Smooth muscle cell (in vitro differentiated cells): ENCODE measurements around the gene UBAC1. TPM values are rescaled to one million over a fixed set of nuclear protein-coding genes. Genes with fewer than 3 reads are reported as not detected.

Source experiments
- DNase-seq: peaks from one replicate; lab custom pipeline; 2025; ENCODE audit not compliant: unreplicated experiment; lab: John Stamatoyannopoulos, UW
- H2AFZ ChIP-seq: fragments of 200-600 bp; sonication (generic); 2 replicates; pipeline ENCODE4 v1.6.0; 2016; ENCODE audit warnings: antibody characterized with exemption, low read depth, mild to moderate bottlenecking
- H3F3A ChIP-seq: fragments of 200-600 bp; sonication (generic); 2 replicates; pipeline ENCODE4 v1.6.0; 2017; ENCODE audit warnings: antibody characterized with exemption, low read depth
- H3K27ac ChIP-seq: fragments of 200-600 bp; sonication (generic); 2 replicates; pipeline ENCODE4 v1.5.1; 2016; ENCODE audit warnings: low read depth, mild to moderate bottlenecking
- H3K27me3 ChIP-seq: fragments of 200-600 bp; sonication (generic); 2 replicates; pipeline ENCODE4 v1.6.1; 2016; ENCODE audit warnings: low read depth, mild to moderate bottlenecking
- H3K36me3 ChIP-seq: fragments of 200-600 bp; sonication (generic); 2 replicates; pipeline ENCODE4 v1.5.1; 2016; ENCODE audit warnings: low read depth
- H3K4me1 ChIP-seq: fragments of 200-600 bp; sonication (generic); 2 replicates; pipeline ENCODE4 v1.5.1; 2016; ENCODE audit warnings: low read depth
- H3K4me2 ChIP-seq: fragments of 200-600 bp; sonication (generic); 2 replicates; pipeline ENCODE4 v1.6.0; 2016; ENCODE audit warnings: mild to moderate bottlenecking
- H3K4me3 ChIP-seq: fragments of 200-600 bp; sonication (generic); 2 replicates; pipeline ENCODE4 v1.5.1; 2016; ENCODE audit warnings: mild to moderate bottlenecking
- H3K79me2 ChIP-seq: fragments of 200-600 bp; sonication (generic); 2 replicates; pipeline ENCODE4 v1.6.0; 2016; ENCODE audit warnings: low read depth, mild to moderate bottlenecking
- H3K9ac ChIP-seq: fragments of 200-600 bp; sonication (generic); 2 replicates; pipeline ENCODE4 v1.6.0; 2016; ENCODE audit warnings: low read depth
- H3K9me3 ChIP-seq: fragments of 200-600 bp; sonication (generic); replicated peaks from 2 replicates; pipeline ENCODE4 v1.5.1; 2016; ENCODE audit warnings: low read depth
- H4K20me1 ChIP-seq: fragments of 200-600 bp; sonication (generic); 2 replicates; pipeline ENCODE4 v1.6.0; 2016; ENCODE audit warnings: low read depth
- CTCF ChIP-seq: fragments of 200-600 bp; sonication (generic); IDR thresholded peaks from 2 replicates; pipeline ENCODE4 v1.5.1; 2017; ENCODE audit warnings: borderline replicate concordance, mild to moderate bottlenecking, antibody characterized with exemption; ENCODE audit not compliant: insufficient read depth, poor library complexity, severe bottlenecking
- WGBS: methylation state at CpG from one replicate; pipeline ENCODE4 v1.1.7; 2016; ENCODE audit warnings: low lambda C conversion rate; 5-methylcytosine and 5-hydroxymethylcytosine counted together
- polyA plus RNA-seq: library from polyadenylated mRNA; unstranded; fragments of >200 nt; fragmentation: Nextera tagmentation; extraction: Ambion mirVana; gene quantifications from 2 replicates; pipeline ENCODE4 v1.2.1, GENCODE V29; 2016
- total RNA-seq: library from RNA; depleted of rRNA; stranded (reverse); fragments of >200 nt; gene quantifications from 2 replicates; pipeline ENCODE4 v1.2.3, GENCODE V29; 2014

UBAC1 gene
- total and polyA plus RNA-seq, 2 experiments from 2014 or later, result 35.3 to 43.5 TPM

- H3F3A ChIP-seq, result peaks cover 19% of the 10 kb centered on the region
- H3K79me2 ChIP-seq, result peaks cover 78% of the 10 kb centered on the region
- 83% methylated on average over 12 of the region's 12 CpGs for WGBS
- no peak overlapping the region for H3K9ac ChIP-seq
- H2AFZ ChIP-seq, result no peak overlapping the region
- H3K4me2 ChIP-seq, result no peak overlapping the region
- H3K4me3 ChIP-seq, result no peak overlapping the region
- no peaks in the 10 kb centered on the region for H3K27me3 ChIP-seq
- no peak for DNase-seq
- TF ChIP-seq CTCF, result no peak
- peaks cover 87% of the 10 kb centered on the region for H4K20me1 ChIP-seq
- no peaks in the 10 kb centered on the region for H3K36me3 ChIP-seq
- H3K27ac ChIP-seq, result no peak overlapping the region
- peaks cover 16% of the 10 kb centered on the region for H3K4me1 ChIP-seq
- no peaks in the 10 kb centered on the region for H3K9me3 ChIP-seq
These were observed 58.4 kb downstream of the UBAC1 start for GRCh38 chr9:135902655-135903357.

GRCh38 chr9:135901826-135902225, 59.3 kb downstream of the UBAC1 start:
- peaks cover 19% of the 10 kb centered on the region for H3F3A ChIP-seq
- H3K4me3 ChIP-seq, result no peak overlapping the region
- H3K79me2 ChIP-seq, result peaks cover 87% of the 10 kb centered on the region
- no peaks in the 10 kb centered on the region for H3K36me3 ChIP-seq
- TF ChIP-seq CTCF, result no peak
- peaks cover 16% of the 10 kb centered on the region for H3K4me1 ChIP-seq
- DNase-seq, result no peak
- no peak overlapping the region for H3K9ac ChIP-seq
- H3K27me3 ChIP-seq, result no peaks in the 10 kb centered on the region
- H4K20me1 ChIP-seq, result peaks cover 96% of the 10 kb centered on the region
- no peaks in the 10 kb centered on the region for H3K9me3 ChIP-seq
- WGBS, result 97% methylated on average over 2 of the region's 2 CpGs
- no peak overlapping the region for H3K4me2 ChIP-seq
- H3K27ac ChIP-seq, result no peak overlapping the region
- H2AFZ ChIP-seq, result no peak overlapping the region

GRCh38 chr9:135901031-135901758, 60.0 kb downstream of the UBAC1 start:
- Histone ChIP-seq H2AFZ (no peak overlapping the region), H3K4me2 (no peak overlapping the region), H3K36me3 (no peaks in the 10 kb centered on the region), H3K4me3 (no peak overlapping the region), H3K27ac (no peak overlapping the region), H3K9ac (no peak overlapping the region), H3K9me3 (no peaks in the 10 kb centered on the region), H4K20me1 (peaks cover 99% of the 10 kb centered on the region), H3K4me1 (peaks cover 15% of the 10 kb centered on the region), H3F3A (peaks cover 15% of the 10 kb centered on the region), H3K27me3 (no peaks in the 10 kb centered on the region), H3K79me2 (peaks cover 94% of the 10 kb centered on the region)
- no peak for DNase-seq
- WGBS, result 95% methylated on average over 9 of the region's 9 CpGs
- no peak for TF ChIP-seq CTCF
